Kidney epithelial cell (primary cell): ENCODE data around the gene TIFAB. TPM values are rescaled to one million over a fixed set of nuclear protein-coding genes. Genes with fewer than 3 reads are reported as not detected.

Source experiments
- DNase-seq: peaks from one replicate; pipeline ENCODE4 v3.0.0-alpha.2; 2010; ENCODE audit warnings: low read depth
- H3K27me3 ChIP-seq: 2 replicates; pipeline ENCODE4 v1.6.0; 2011; ENCODE audit warnings: low read length; ENCODE audit not compliant: control insufficient read depth, insufficient read depth
- H3K36me3 ChIP-seq: 2 replicates; pipeline ENCODE4 v1.5.1; 2011; ENCODE audit warnings: low read length; ENCODE audit not compliant: control insufficient read depth, insufficient read depth
- H3K4me3 ChIP-seq: 2 replicates; pipeline ENCODE4 v1.5.1; 2011; ENCODE audit warnings: low read depth, mild to moderate bottlenecking, control low read depth, low read length
- CTCF ChIP-seq: IDR thresholded peaks from 2 replicates; pipeline ENCODE4 v1.5.1; 2011; ENCODE audit warnings: mild to moderate bottlenecking, moderate library complexity, low read length, control low read depth, inconsistent platforms; ENCODE audit not compliant: insufficient read depth, poor library complexity, severe bottlenecking
- total RNA-seq: library from RNA; depleted of rRNA; stranded (reverse); fragments of >200 nt; gene quantifications from 2 replicates; pipeline ENCODE4 v1.2.3, GENCODE V29; 2015

The TIFAB gene
- total RNA-seq, 1 donor from 2014 or later = not detected

GRCh38 chr5:135445306-135445985, 6.7 kb downstream of the TIFAB start:
- H3K27me3 ChIP-seq = peaks cover 4% of the 10 kb centered on the region
- DNase-seq = no peak
- H3K4me3 ChIP-seq = no peak overlapping the region
- TF ChIP-seq CTCF = no peak
- H3K36me3 ChIP-seq = no peaks in the 10 kb centered on the region

- TF ChIP-seq CTCF = no peak
- no peaks in the 10 kb centered on the region for H3K36me3 ChIP-seq
Observed at GRCh38 chr5:135444881-135445280, 7.3 kb downstream of the TIFAB start.

GRCh38 chr5:135444360-135444759, 7.8 kb downstream of the TIFAB start:
- DNase-seq = no peak
- no peak for TF ChIP-seq CTCF
- Histone ChIP-seq H3K4me3 (no peak overlapping the region), H3K27me3 (peaks cover 4% of the 10 kb centered on the region), H3K36me3 (no peaks in the 10 kb centered on the region)

More at GRCh38 chr5:135444881-135445280, 7.3 kb downstream of the TIFAB start:
- Histone ChIP-seq H3K4me3 (no peak overlapping the region), H3K27me3 (peaks cover 4% of the 10 kb centered on the region)
- DNase-seq = no peak

DNA sequence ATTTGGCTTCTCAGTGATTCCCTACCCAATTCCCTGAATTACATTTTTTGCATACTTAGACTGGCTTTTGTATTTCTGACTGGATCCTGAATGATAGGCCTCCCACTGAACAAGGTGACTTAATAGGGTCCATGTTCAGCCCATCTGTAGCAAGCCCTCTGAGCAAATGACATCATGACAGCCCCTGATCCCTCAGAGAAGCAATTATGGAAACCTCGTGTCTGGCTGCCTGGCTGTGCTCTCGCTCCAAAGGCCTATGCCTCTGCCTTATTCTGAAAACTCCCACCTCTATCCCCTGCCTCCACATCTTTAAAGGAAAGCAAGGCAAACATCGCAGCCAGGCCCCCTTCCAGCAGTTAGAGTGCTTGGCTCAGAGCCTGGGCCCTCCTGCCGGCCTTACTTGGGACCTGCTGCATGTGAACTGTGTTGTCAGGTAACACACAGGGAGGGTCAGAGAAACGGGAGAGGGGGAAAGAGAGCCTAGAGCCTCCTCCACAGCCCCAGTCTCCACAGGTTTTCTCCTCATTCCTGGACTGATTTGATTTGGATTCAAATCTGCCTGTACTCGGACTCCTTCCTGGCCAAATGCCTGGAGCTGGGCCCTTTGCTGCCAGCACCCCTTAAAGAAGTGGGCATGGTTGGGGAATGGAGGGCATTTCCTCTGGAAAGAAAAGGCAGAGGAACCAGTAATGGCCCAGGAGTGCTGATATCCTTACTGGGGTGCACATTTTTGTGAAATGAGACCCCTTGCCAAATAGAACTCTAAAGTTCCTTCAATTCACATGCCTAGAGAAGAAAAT, 8.8 kb downstream of the TIFAB start:
- no peak for TF ChIP-seq CTCF
- no peak for DNase-seq
- Histone ChIP-seq H3K4me3 (no peak overlapping the region), H3K27me3 (peaks cover 4% of the 10 kb centered on the region), H3K36me3 (no peaks in the 10 kb centered on the region)

GRCh38 chr5:135442431-135443160, 9.6 kb downstream of the TIFAB start:
- no peak overlapping the region for H3K4me3 ChIP-seq
- H3K36me3 ChIP-seq = no peaks in the 10 kb centered on the region
- H3K27me3 ChIP-seq = no peaks in the 10 kb centered on the region
- TF ChIP-seq CTCF = no peak
- DNase-seq = no peak
